Choroid plexus epithelial cell (primary cell): ENCODE data around the gene TP53I11.

Experiments used
- DNase-seq: peaks from one replicate; pipeline ENCODE4 v3.0.0-alpha.2; 2010; ENCODE audit warnings: low read depth
- H3K4me3 ChIP-seq: 2 replicates; pipeline ENCODE4 v1.5.1; 2011; ENCODE audit warnings: low read depth, mild to moderate bottlenecking, control low read depth, low read length, moderate library complexity
- CTCF ChIP-seq: conservative IDR thresholded peaks from 2 replicates; pipeline ENCODE4 v1.5.1; 2011; ENCODE audit warnings: low read depth, mild to moderate bottlenecking, control low read depth, inconsistent platforms, low read length, moderate library complexity

Gene TP53I11

GRCh38 chr11:44978961-44979331 is 28.3 kb upstream of the TP53I11 start:
- no peak overlapping the region for H3K4me3 ChIP-seq
- no peak for DNase-seq
- TF ChIP-seq CTCF = no peak

- DNase-seq = no peak
- TF ChIP-seq CTCF = no peak
- no peak overlapping the region for H3K4me3 ChIP-seq
These were observed 27.7 kb upstream of the TP53I11 start for GRCh38 chr11:44978274-44978960.

- no peak overlapping the region for H3K4me3 ChIP-seq
- TF ChIP-seq CTCF = peak; percentile 31
- peak; percentile 30 for DNase-seq
These were observed 26.9 kb upstream of the TP53I11 start for GRCh38 chr11:44977493-44977984.

- no peak for TF ChIP-seq CTCF
- DNase-seq = no peak
- H3K4me3 ChIP-seq = no peak overlapping the region
These were observed 25.9 kb upstream of the TP53I11 start for GRCh38 chr11:44976576-44976975.

- no peak overlapping the region for H3K4me3 ChIP-seq
- DNase-seq = no peak
- no peak for TF ChIP-seq CTCF
These were observed 23.8 kb upstream of the TP53I11 start for GRCh38 chr11:44974402-44975000.

- no peak overlapping the region for H3K4me3 ChIP-seq
- DNase-seq = no peak
- TF ChIP-seq CTCF = no peak
These were observed 23.1 kb upstream of the TP53I11 start for GRCh38 chr11:44973632-44974401.
